Nephron (organoid): Measurements from ENCODE around the gene NOCT.

ENCODE experiments used
- H3K27ac Mint-ChIP-seq, 3 experiments: 2 replicates each; pipeline ENCODE4 v1.8.0; 2020; ENCODE audit warnings: mixed read lengths in 3 of 3, mild to moderate bottlenecking in 2 of 3, moderate library complexity in 1 of 3
- H3K27me3 Mint-ChIP-seq: 2 replicates; pipeline ENCODE4 v1.8.0; 2021; ENCODE audit warnings: low read depth, mild to moderate bottlenecking, moderate library complexity, mixed read lengths
- H3K36me3 Mint-ChIP-seq: 2 replicates; pipeline ENCODE4 v1.8.0; 2020; ENCODE audit warnings: low read depth, mixed read lengths
- H3K4me1 Mint-ChIP-seq: 2 replicates; pipeline ENCODE4 v1.8.0; 2020; ENCODE audit warnings: mixed read lengths
- H3K4me3 Mint-ChIP-seq, 3 experiments: 2 replicates each; pipeline ENCODE4 v1.8.0; 2020; ENCODE audit warnings: mild to moderate bottlenecking in 3 of 3, mixed read lengths in 3 of 3, moderate library complexity in 2 of 3
- H3K9me3 Mint-ChIP-seq: 2 replicates; pipeline ENCODE4 v1.8.0; 2020; ENCODE audit warnings: mixed read lengths
- TF ChIP-seq, protein P1 (sequence below), 3 experiments: fragments of 200-600 bp; sonication (generic); IDR thresholded peaks; one replicate each; pipeline ENCODE4 v1.5.0; 2021; ENCODE audit warnings: antibody characterized with exemption in 3 of 3; ENCODE audit not compliant: unreplicated experiment in 3 of 3

NOCT gene

GRCh38 chr4:139030614-139031235 lies 15.1 kb downstream of the NOCT start:
- H3K9me3 Mint-ChIP-seq = no peaks in the 10 kb centered on the region
- TF ChIP-seq, protein P1, sequence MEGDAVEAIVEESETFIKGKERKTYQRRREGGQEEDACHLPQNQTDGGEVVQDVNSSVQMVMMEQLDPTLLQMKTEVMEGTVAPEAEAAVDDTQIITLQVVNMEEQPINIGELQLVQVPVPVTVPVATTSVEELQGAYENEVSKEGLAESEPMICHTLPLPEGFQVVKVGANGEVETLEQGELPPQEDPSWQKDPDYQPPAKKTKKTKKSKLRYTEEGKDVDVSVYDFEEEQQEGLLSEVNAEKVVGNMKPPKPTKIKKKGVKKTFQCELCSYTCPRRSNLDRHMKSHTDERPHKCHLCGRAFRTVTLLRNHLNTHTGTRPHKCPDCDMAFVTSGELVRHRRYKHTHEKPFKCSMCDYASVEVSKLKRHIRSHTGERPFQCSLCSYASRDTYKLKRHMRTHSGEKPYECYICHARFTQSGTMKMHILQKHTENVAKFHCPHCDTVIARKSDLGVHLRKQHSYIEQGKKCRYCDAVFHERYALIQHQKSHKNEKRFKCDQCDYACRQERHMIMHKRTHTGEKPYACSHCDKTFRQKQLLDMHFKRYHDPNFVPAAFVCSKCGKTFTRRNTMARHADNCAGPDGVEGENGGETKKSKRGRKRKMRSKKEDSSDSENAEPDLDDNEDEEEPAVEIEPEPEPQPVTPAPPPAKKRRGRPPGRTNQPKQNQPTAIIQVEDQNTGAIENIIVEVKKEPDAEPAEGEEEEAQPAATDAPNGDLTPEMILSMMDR (IDR thresholded peaks at IDR 0.05; ENCODE audit: unreplicated experiment in 3 of 3) = peak; percentile 66 to 90 (median 78)
- H3K27me3 Mint-ChIP-seq = no peaks in the 10 kb centered on the region
- peak overlapping the region in 1 of 3 experiments; percentile 3 for H3K27ac Mint-ChIP-seq
- no peak overlapping the region for H3K4me3 Mint-ChIP-seq
- peaks cover 20% of the 10 kb centered on the region for H3K4me1 Mint-ChIP-seq
- peaks cover 12% of the 10 kb centered on the region for H3K36me3 Mint-ChIP-seq

DNA sequence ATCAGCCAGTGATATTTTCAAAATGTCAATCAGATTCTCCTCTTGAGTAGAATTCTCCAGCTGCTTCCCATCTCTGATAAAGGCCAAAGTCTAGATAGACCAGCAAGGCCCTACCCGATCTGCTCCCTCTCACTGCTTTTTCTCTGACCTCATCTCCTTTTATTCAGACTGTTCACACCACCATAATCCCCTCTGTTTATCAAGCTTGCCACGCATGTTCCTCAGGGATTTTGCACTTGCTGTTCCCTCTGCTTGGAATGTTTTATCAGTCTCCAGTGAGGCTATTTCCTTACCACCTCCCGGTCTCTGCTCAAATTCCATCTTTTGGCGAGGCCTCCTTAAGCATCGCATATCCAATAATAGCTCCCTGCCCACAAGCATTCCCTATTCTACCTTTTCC lies 20.1 kb downstream of the NOCT start:
- Mint-ChIP-seq H3K27me3 (no peaks in the 10 kb centered on the region), H3K9me3 (no peaks in the 10 kb centered on the region), H3K27ac (no peak overlapping the region), H3K36me3 (peaks cover 46% of the 10 kb centered on the region), H3K4me3 (no peak overlapping the region), H3K4me1 (peaks cover 8% of the 10 kb centered on the region)
- TF ChIP-seq, protein P1 (IDR thresholded peaks at IDR 0.05; ENCODE audit: unreplicated experiment in 3 of 3) = no peak

DNA sequence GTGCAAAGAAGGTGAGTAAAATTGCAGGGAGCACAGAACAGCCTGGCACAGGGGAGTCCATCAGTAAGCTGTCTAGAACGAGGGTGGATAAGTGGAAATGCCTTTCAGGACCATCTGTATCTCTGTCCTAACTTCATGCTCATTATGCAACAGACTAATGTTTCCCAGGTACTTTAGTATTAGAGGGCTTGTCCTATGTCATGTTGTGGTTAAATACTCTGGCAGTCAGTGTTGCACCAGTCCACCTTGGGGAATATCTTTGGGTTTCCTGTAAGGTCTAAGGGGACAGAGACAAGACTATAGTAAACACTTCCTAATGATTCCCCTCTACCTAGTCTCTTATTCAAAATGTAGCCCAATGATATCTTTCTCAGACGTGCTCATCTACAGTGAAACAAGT lies 21.3 kb downstream of the NOCT start:
- Mint-ChIP-seq H3K36me3 (peaks cover 51% of the 10 kb centered on the region), H3K27ac (no peak overlapping the region), H3K27me3 (no peaks in the 10 kb centered on the region), H3K4me3 (no peak overlapping the region), H3K9me3 (no peaks in the 10 kb centered on the region), H3K4me1 (peaks cover 5% of the 10 kb centered on the region)
- TF ChIP-seq, protein P1 (IDR thresholded peaks at IDR 0.05; ENCODE audit: unreplicated experiment in 3 of 3) = no peak

DNA sequence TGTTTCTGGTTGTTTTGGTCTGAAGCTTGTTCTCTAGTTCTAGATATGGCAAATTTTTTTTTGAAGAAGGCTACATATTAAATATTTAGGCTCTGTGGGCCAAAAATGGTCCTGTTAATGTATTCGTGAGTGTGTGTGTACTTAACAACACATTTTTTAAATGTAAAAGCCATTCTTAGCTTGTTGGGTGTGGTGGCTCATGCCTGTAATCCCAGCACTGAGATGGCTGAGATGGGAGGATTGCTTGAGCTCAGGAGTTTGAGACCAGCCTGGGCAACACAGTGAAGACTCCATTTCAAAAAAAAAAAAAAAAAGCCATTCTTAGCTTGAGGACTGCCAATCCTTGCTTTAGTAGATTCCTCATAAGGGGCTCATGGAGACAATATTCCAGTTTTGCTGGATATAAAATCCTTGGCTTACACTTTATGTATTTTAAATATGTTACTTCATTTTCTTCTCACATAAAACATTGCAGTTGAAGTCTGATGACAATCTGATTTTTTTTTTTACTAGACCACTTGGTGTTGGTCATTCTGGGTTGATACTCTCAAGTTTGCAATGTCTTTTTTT lies 23.4 kb downstream of the NOCT start:
- peaks cover 5% of the 10 kb centered on the region for H3K4me1 Mint-ChIP-seq
- peaks cover 56% of the 10 kb centered on the region for H3K36me3 Mint-ChIP-seq
- no peak overlapping the region for H3K4me3 Mint-ChIP-seq
- H3K27me3 Mint-ChIP-seq = no peaks in the 10 kb centered on the region
- no peaks in the 10 kb centered on the region for H3K9me3 Mint-ChIP-seq
- TF ChIP-seq, protein P1 (IDR thresholded peaks at IDR 0.05; ENCODE audit: unreplicated experiment in 3 of 3) = no peak
- H3K27ac Mint-ChIP-seq = no peak overlapping the region

DNA sequence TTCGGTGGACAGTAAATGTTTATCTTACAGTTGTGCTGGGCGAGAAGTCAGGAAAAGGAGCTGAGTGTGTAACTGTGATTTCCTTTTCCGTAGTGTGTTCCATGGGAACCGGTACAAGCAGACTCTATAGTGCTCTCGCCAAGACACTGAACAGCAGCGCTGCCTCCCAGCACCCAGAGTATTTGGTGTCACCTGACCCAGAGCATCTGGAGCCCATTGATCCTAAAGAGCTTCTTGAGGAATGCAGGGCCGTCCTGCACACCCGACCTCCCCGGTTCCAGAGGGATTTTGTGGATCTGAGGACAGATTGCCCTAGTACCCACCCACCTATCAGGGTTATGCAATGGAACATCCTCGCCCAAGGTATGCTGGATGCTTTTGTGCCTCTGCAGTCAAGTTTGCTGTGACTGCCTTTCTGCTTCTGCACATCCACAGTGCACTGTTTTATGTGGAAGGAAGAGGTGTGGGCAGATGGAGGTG lies 27.4 kb downstream of the NOCT start:
- Mint-ChIP-seq H3K4me1 (no peaks in the 10 kb centered on the region), H3K9me3 (no peaks in the 10 kb centered on the region), H3K27me3 (no peaks in the 10 kb centered on the region), H3K27ac (peak overlapping the region in 1 of 3 experiments; percentile 6), H3K36me3 (peaks cover 61% of the 10 kb centered on the region), H3K4me3 (no peak overlapping the region)
- TF ChIP-seq, protein P1 (IDR thresholded peaks at IDR 0.05; ENCODE audit: unreplicated experiment in 3 of 3) = no peak

- TF ChIP-seq, protein P1 (IDR thresholded peaks at IDR 0.05; ENCODE audit: unreplicated experiment in 3 of 3) = no peak
Measured at GRCh38 chr4:139044291-139044690, 28.7 kb downstream of the NOCT start.

More at GRCh38 chr4:139044291-139044690, 28.7 kb downstream of the NOCT start:
- Mint-ChIP-seq H3K9me3 (no peaks in the 10 kb centered on the region), H3K4me1 (no peaks in the 10 kb centered on the region), H3K27me3 (no peaks in the 10 kb centered on the region), H3K36me3 (peaks cover 63% of the 10 kb centered on the region), H3K4me3 (no peak overlapping the region), H3K27ac (no peak overlapping the region)
